Measurements from ENCODE around the gene MEX3C.

GRCh38 chr18:51157215-51157614 is 40.3 kb downstream of the MEX3C start:
- TF ChIP-seq POLR2AphosphoS5 (IDR thresholded peaks at IDR 0.05; ENCODE audit: low read depth, low read length) (no peak), TAF1 (IDR thresholded peaks at IDR 0.05; ENCODE audit: borderline replicate concordance, insufficient read depth, low read length) (no peak)
